ENCODE data around the gene PRPF39. TPM values are rescaled to one million over a fixed set of nuclear protein-coding genes. Genes with fewer than 3 reads are reported as not detected.

Gene PRPF39
- total RNA-seq, 1 experiment from 2014 or later, result 32.3 TPM

GRCh38 chr14:45144658-45145057, 60.7 kb downstream of the PRPF39 start (continued):
- TF ChIP-seq, protein P1, sequence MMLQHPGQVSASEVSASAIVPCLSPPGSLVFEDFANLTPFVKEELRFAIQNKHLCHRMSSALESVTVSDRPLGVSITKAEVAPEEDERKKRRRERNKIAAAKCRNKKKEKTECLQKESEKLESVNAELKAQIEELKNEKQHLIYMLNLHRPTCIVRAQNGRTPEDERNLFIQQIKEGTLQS (CRISPR knock-in tag; conservative IDR thresholded peaks at IDR 0.05), result no peak
- no peak for TF ChIP-seq ZNF396 (CRISPR knock-in tag; IDR thresholded peaks at IDR 0.05; ENCODE audit: borderline replicate concordance)
- TF ChIP-seq ZNF232 (CRISPR knock-in tag; IDR thresholded peaks at IDR 0.05), result no peak
- no peak for TF ChIP-seq NFYB (CRISPR knock-in tag; conservative IDR thresholded peaks at IDR 0.05; ENCODE audit: low read depth)

DNA sequence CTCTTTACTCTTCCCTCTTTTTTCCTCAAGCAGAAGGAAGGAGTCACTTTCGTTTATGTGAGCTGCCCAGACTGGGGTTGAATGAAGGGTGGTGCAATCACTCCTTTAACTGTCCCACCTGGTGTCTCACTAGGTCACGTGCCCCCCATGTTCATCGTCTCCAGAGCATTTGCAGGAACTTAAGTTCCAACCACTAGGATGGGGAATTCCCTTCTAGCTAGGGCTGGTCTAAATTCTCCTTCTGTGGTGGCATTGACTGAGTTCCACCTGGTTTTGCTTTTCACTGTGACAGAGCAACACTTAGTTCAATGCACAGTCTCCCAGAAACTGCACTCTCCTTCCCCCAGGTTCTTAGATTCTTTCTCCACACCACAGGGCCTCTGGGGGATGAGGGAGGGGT, 61.3 kb downstream of the PRPF39 start:
- Mint-ChIP-seq H3K4me3 (no peak overlapping the region), H3K36me3 (peaks cover 18% of the 10 kb centered on the region), H3K9me3 (no peaks in the 10 kb centered on the region), H3K4me1 (peaks cover 3% of the 10 kb centered on the region; the same call in 1 of the 2 replicates), H3K27me3 (ENCODE audit: low read depth) (no peaks in the 10 kb centered on the region), H3K27ac (no peak overlapping the region)
- DNase-seq (ENCODE audit: low spot score) (no peak), ATAC-seq (no peak)
- TF ChIP-seq ELF4 (CRISPR knock-in tag; IDR thresholded peaks at IDR 0.05; ENCODE audit: low read depth), result no peak
- no peak for TF ChIP-seq MXD4 (CRISPR knock-in tag; IDR thresholded peaks at IDR 0.05; ENCODE audit: borderline replicate concordance)
- TF ChIP-seq, protein P2, sequence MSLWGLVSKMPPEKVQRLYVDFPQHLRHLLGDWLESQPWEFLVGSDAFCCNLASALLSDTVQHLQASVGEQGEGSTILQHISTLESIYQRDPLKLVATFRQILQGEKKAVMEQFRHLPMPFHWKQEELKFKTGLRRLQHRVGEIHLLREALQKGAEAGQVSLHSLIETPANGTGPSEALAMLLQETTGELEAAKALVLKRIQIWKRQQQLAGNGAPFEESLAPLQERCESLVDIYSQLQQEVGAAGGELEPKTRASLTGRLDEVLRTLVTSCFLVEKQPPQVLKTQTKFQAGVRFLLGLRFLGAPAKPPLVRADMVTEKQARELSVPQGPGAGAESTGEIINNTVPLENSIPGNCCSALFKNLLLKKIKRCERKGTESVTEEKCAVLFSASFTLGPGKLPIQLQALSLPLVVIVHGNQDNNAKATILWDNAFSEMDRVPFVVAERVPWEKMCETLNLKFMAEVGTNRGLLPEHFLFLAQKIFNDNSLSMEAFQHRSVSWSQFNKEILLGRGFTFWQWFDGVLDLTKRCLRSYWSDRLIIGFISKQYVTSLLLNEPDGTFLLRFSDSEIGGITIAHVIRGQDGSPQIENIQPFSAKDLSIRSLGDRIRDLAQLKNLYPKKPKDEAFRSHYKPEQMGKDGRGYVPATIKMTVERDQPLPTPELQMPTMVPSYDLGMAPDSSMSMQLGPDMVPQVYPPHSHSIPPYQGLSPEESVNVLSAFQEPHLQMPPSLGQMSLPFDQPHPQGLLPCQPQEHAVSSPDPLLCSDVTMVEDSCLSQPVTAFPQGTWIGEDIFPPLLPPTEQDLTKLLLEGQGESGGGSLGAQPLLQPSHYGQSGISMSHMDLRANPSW (CRISPR knock-in tag; conservative IDR thresholded peaks at IDR 0.05; ENCODE audit: low read depth), result no peak
- TF ChIP-seq NR2C2 (CRISPR knock-in tag; IDR thresholded peaks at IDR 0.05), result no peak
- no peak for TF ChIP-seq AFF4 (CRISPR knock-in tag; IDR thresholded peaks at IDR 0.05; ENCODE audit: borderline replicate concordance)
- TF ChIP-seq JAZF1 (CRISPR knock-in tag; IDR thresholded peaks at IDR 0.05), result no peak
- no peak for TF ChIP-seq CREM (CRISPR knock-in tag; IDR thresholded peaks at IDR 0.05)
- TF ChIP-seq, protein P3, sequence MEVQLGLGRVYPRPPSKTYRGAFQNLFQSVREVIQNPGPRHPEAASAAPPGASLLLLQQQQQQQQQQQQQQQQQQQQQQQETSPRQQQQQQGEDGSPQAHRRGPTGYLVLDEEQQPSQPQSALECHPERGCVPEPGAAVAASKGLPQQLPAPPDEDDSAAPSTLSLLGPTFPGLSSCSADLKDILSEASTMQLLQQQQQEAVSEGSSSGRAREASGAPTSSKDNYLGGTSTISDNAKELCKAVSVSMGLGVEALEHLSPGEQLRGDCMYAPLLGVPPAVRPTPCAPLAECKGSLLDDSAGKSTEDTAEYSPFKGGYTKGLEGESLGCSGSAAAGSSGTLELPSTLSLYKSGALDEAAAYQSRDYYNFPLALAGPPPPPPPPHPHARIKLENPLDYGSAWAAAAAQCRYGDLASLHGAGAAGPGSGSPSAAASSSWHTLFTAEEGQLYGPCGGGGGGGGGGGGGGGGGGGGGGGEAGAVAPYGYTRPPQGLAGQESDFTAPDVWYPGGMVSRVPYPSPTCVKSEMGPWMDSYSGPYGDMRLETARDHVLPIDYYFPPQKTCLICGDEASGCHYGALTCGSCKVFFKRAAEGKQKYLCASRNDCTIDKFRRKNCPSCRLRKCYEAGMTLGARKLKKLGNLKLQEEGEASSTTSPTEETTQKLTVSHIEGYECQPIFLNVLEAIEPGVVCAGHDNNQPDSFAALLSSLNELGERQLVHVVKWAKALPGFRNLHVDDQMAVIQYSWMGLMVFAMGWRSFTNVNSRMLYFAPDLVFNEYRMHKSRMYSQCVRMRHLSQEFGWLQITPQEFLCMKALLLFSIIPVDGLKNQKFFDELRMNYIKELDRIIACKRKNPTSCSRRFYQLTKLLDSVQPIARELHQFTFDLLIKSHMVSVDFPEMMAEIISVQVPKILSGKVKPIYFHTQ (CRISPR knock-in tag; IDR thresholded peaks at IDR 0.05), result no peak
- no peak for TF ChIP-seq SMAD3 (CRISPR knock-in tag; IDR thresholded peaks at IDR 0.05; ENCODE audit: borderline replicate concordance)
- no peak for TF ChIP-seq MLX (CRISPR knock-in tag; IDR thresholded peaks at IDR 0.05)
- no peak for TF ChIP-seq SMAD4 (CRISPR knock-in tag; IDR thresholded peaks at IDR 0.05)
- ChIA-PET CTCF (no interaction called here), POLR2A (no interaction called here)
